Gastrocnemius medialis (tissue), 4 donors: Measurements from ENCODE around the gene GAR1. TPM values are rescaled to one million over a fixed set of nuclear protein-coding genes. Genes with fewer than 3 reads are reported as not detected.

Experiments
- ATAC-seq, 2 donors: fragments of 150-250 bp; one replicate each; pipeline ENCODE4 v1.9.1; 2016
- DNase-seq, 2 donors: peaks; one replicate each; pipeline ENCODE4 v3.0.0-alpha.2; 2019
- H3K27ac ChIP-seq, 4 donors: fragments of 200-600 bp; sonication (generic); 1 replicate in 1 of 4; 2 replicates in 3 of 4; pipeline ENCODE4 v1.5.1; 2016 to 2018; ENCODE audit warnings: mild to moderate bottlenecking in 2 of 4, moderate library complexity in 1 of 4
- H3K27me3 ChIP-seq, 3 donors: fragments of 200-600 bp; sonication (generic) in 2 of 3; 1 replicate in 1 of 3; 2 replicates in 2 of 3; pipeline versions ENCODE4 v1.5.1 to v1.6.0; 2016 to 2019; ENCODE audit warnings: mild to moderate bottlenecking in 1 of 3, moderate library complexity in 1 of 3
- H3K36me3 ChIP-seq, 2 donors: fragments of 200-600 bp; sonication (generic) in 1 of 2; one replicate each; pipeline ENCODE4 v1.5.1; 2017 to 2018
- H3K4me1 ChIP-seq, 2 donors: fragments of 200-600 bp; sonication (generic) in 1 of 2; one replicate each; pipeline ENCODE4 v1.5.1; 2016 to 2017; ENCODE audit warnings: mild to moderate bottlenecking in 2 of 2
- H3K4me3 ChIP-seq, 4 donors: fragments of 200-600 bp; sonication (generic) in 3 of 4; 1 replicate in 1 of 4; 2 replicates in 3 of 4; pipeline ENCODE4 v1.5.1; 2016 to 2019; ENCODE audit warnings: mild to moderate bottlenecking in 2 of 4
- H3K9me3 ChIP-seq, 3 donors: fragments of 200-600 bp; sonication (generic) in 2 of 3; 1 replicate in 1 of 3; 2 replicates in 2 of 3; pipeline ENCODE4 v1.5.1; 2016 to 2019
- CTCF ChIP-seq, 5 experiments: fragments of 450-650 bp in 3 of 5; fragments of 200-600 bp in 2 of 5; sonication (generic) in 2 of 5; IDR thresholded peaks in 4 of 5; conservative IDR thresholded peaks in 1 of 5; 1 replicate in 4 of 5; 2 replicates in 1 of 5; pipeline ENCODE4 v1.5.1; 2016 to 2019; ENCODE audit warnings: antibody characterized with exemption in 5 of 5, mild to moderate bottlenecking in 3 of 5, moderate library complexity in 3 of 5
- POLR2A ChIP-seq, 2 donors: fragments of 450-650 bp; IDR thresholded peaks; one replicate each; pipeline ENCODE4 v1.6.1; 2017; ENCODE audit warnings: antibody characterized with exemption in 2 of 2, mild to moderate bottlenecking in 2 of 2, moderate library complexity in 2 of 2
- in situ Hi-C, 4 donors: fragments of 200-750 bp; cut with MboI; loops; one replicate each; pipeline versions ENCODE4 v1.15.0 to v1.8.0; 2017; ENCODE audit warnings: low sequenced_read_pairs in 4 of 4
- intact Hi-C: fragments of 100-400 bp; cut with DNase I; formaldehyde crosslinking; loops from one replicate; pipeline ENCODE4 v1.15.1; 2023; ENCODE audit warnings: low total_unique reads
- total RNA-seq, 4 donors: library from RNA; depleted of rRNA; stranded (reverse); fragments of >200 nt; gene quantifications; one replicate each; pipeline versions ENCODE4 v1.1.0 to v1.2.3, GENCODE V29; 2016

GAR1 gene
- total RNA-seq, 4 donors from 2014 or later, result 2.8 to 7.2 (median 3.5) TPM

- in situ Hi-C loops, result no loop called here
- ATAC-seq, result no peak
- Histone ChIP-seq H3K27me3 (no peaks in the 10 kb centered on the region), H3K36me3 (peaks cover 0 to 34% of the 10 kb centered on the region in 2 donors), H3K9me3 (no peaks in the 10 kb centered on the region), H3K4me1 (no peaks in the 10 kb centered on the region), H3K4me3 (no peak overlapping the region), H3K27ac (no peak overlapping the region)
- intact Hi-C loops, result loop anchor here (5.0 kb wide), 1 partner anchor 404 kb away; no protein-coding TSS in a partner anchor
- TF ChIP-seq POLR2A (IDR thresholded peaks at IDR 0.05), result no peak
- peak in 3 of 5 experiments; percentile 16 to 51 (median 51) for TF ChIP-seq CTCF (IDR thresholded peaks at IDR 0.05 in 4 of 5, conservative IDR thresholded peaks at IDR 0.05 in 1 of 5)
- no peak for DNase-seq
These were observed 11.2 kb downstream of the GAR1 start for GRCh38 chr4:109826719-109827118.

GRCh38 chr4:109827672-109828071 lies 12.1 kb downstream of the GAR1 start, which contains the start of gene RRH:
Gene RRH (plus strand): TSS chr4:109827972. CDS start chr4:109828028, 56 bp downstream.
- no peaks in the 10 kb centered on the region for H3K4me1 ChIP-seq
- in situ Hi-C loops, result no loop called here
- peaks cover 0 to 28% of the 10 kb centered on the region in 2 donors for H3K36me3 ChIP-seq
- intact Hi-C loops, result loop anchor here (5.0 kb wide), 1 partner anchor 405 kb away; no protein-coding TSS in a partner anchor
- no peak within 1 kb of the TSS for H3K4me3 ChIP-seq
- TF ChIP-seq POLR2A (IDR thresholded peaks at IDR 0.05) (no peak), CTCF (IDR thresholded peaks at IDR 0.05 in 4 of 5, conservative IDR thresholded peaks at IDR 0.05 in 1 of 5) (no peak)
- no peaks in the 10 kb centered on the region for H3K9me3 ChIP-seq
- DNase-seq, result no peak
- ATAC-seq, result no peak
- H3K27ac ChIP-seq, result no peak within 1 kb of the TSS
- no peaks in the 10 kb centered on the region for H3K27me3 ChIP-seq

- H3K9me3 ChIP-seq, result no peaks in the 10 kb centered on the region
- DNase-seq (no peak), ATAC-seq (no peak)
- H3K27ac ChIP-seq, result no peak overlapping the region
- H3K4me1 ChIP-seq, result no peaks in the 10 kb centered on the region
- in situ Hi-C loops (no loop called here), intact Hi-C loops (no loop called here)
- no peak overlapping the region for H3K4me3 ChIP-seq
- H3K27me3 ChIP-seq, result no peaks in the 10 kb centered on the region
- TF ChIP-seq POLR2A (IDR thresholded peaks at IDR 0.05) (no peak), CTCF (IDR thresholded peaks at IDR 0.05 in 4 of 5, conservative IDR thresholded peaks at IDR 0.05 in 1 of 5) (no peak)
- H3K36me3 ChIP-seq, result no peaks in the 10 kb centered on the region
These were observed 18.2 kb downstream of the GAR1 start for GRCh38 chr4:109833756-109834155.

- no peaks in the 10 kb centered on the region for H3K9me3 ChIP-seq
- H3K4me3 ChIP-seq, result no peak overlapping the region
- DNase-seq (no peak), ATAC-seq (no peak)
- no peaks in the 10 kb centered on the region for H3K36me3 ChIP-seq
- intact Hi-C loops, result no loop called here
- H3K27ac ChIP-seq, result no peak overlapping the region
- TF ChIP-seq POLR2A (IDR thresholded peaks at IDR 0.05), result no peak
- TF ChIP-seq CTCF (IDR thresholded peaks at IDR 0.05 in 4 of 5, conservative IDR thresholded peaks at IDR 0.05 in 1 of 5), result no peak
- no peaks in the 10 kb centered on the region for H3K27me3 ChIP-seq
- in situ Hi-C loops, result no loop called here
- no peaks in the 10 kb centered on the region for H3K4me1 ChIP-seq
These were observed 21.4 kb downstream of the GAR1 start for GRCh38 chr4:109836985-109837384.
